OCI-M2 (cell line): ENCODE data around the gene LILRA6.
"Not testable (repeated sequence)": the region's sequence is repeated elsewhere in the genome, so short reads cannot be mapped to it uniquely, and the experiment has no call there.

Experiments used
- DNase-seq: peaks from one replicate; lab custom pipeline; 2025; ENCODE audit not compliant: unreplicated experiment; lab: John Stamatoyannopoulos, UW

Gene LILRA6

GRCh38 chr19:54207983-54208783 is 34.4 kb downstream of the LILRA6 start:
- DNase-seq: peak; percentile 94

GRCh38 chr19:54207676-54207982 is 35.0 kb downstream of the LILRA6 start:
- no peak for DNase-seq

- DNase-seq: not testable (repeated sequence)
Measured at GRCh38 chr19:54207193-54207592, 35.4 kb downstream of the LILRA6 start.

GRCh38 chr19:54206831-54207177 is 35.8 kb downstream of the LILRA6 start:
- DNase-seq: no peak

- DNase-seq: no peak
Measured at GRCh38 chr19:54206030-54206830, 36.4 kb downstream of the LILRA6 start.

- no peak for DNase-seq
Measured at GRCh38 chr19:54204767-54205468, 37.7 kb downstream of the LILRA6 start.

- DNase-seq: no peak
Measured at GRCh38 chr19:54203151-54203611, 39.4 kb downstream of the LILRA6 start.

GRCh38 chr19:54201980-54202379 is 40.6 kb downstream of the LILRA6 start:
- no peak for DNase-seq

- no peak for DNase-seq
Measured at GRCh38 chr19:54201172-54201701, 41.4 kb downstream of the LILRA6 start.

GRCh38 chr19:54199401-54199800 is 43.2 kb downstream of the LILRA6 start:
- no peak for DNase-seq

- no peak for DNase-seq
Measured at GRCh38 chr19:54197121-54197520, 45.5 kb downstream of the LILRA6 start.

- DNase-seq: no peak
Measured at GRCh38 chr19:54196536-54196935, 46.1 kb downstream of the LILRA6 start.

GRCh38 chr19:54194463-54194862 is 48.1 kb downstream of the LILRA6 start:
- DNase-seq: not testable (repeated sequence)

GRCh38 chr19:54193011-54193410 is 49.6 kb downstream of the LILRA6 start:
- no peak for DNase-seq

GRCh38 chr19:54191811-54192453 is 50.7 kb downstream of the LILRA6 start:
- DNase-seq: no peak

GRCh38 chr19:54191011-54191810 is 51.4 kb downstream of the LILRA6 start, which contains the start of gene TSEN34:
Gene TSEN34 (plus strand): TSS chr19:54191308. CDS start chr19:54191365, 57 bp downstream.
- peak; percentile 81 for DNase-seq

- DNase-seq: peak; percentile 89
Measured at GRCh38 chr19:54190503-54191010, 52.0 kb downstream of the LILRA6 start.

GRCh38 chr19:54189735-54190502 is 52.7 kb downstream of the LILRA6 start:
- peak; percentile 99 for DNase-seq

- DNase-seq: no peak
Measured at GRCh38 chr19:54189145-54189734, 53.4 kb downstream of the LILRA6 start, which contains the start of gene MBOAT7. Gene MBOAT7 (minus strand): TSS chr19:54189580. CDS start chr19:54188508, 1,072 bp downstream.
